GM10266 (cell line): ENCODE measurements around the gene LMX1B.
"Not testable (repeated sequence)": the region's sequence is repeated elsewhere in the genome, so short reads cannot be mapped to it uniquely, and the experiment has no call there.

Source experiments
- DNase-seq: peaks from one replicate; pipeline ENCODE4 v3.0.0; 2012; ENCODE audit errors: extremely low spot score
- CTCF ChIP-seq: IDR thresholded peaks from 2 replicates; pipeline ENCODE4 v1.5.1; 2012; ENCODE audit warnings: mild to moderate bottlenecking, low read depth; ENCODE audit not compliant: control insufficient read depth, insufficient read depth; ENCODE audit errors: missing control alignments

The LMX1B gene

GRCh38 chr9:126613651-126614050 is at the start of gene LMX1B:
LMX1B (plus strand) TSS chr9:126613928; CDS start chr9:126614450, 522 bp downstream.
- peak; percentile 40 for DNase-seq
- TF ChIP-seq CTCF, result no peak

- DNase-seq, result no peak
- no peak for TF ChIP-seq CTCF
Observed at GRCh38 chr9:126564128-126564527, 49.6 kb upstream of the LMX1B start.

GRCh38 chr9:126564716-126565115 is 49.0 kb upstream of the LMX1B start:
- TF ChIP-seq CTCF, result no peak
- DNase-seq, result no peak

- TF ChIP-seq CTCF, result no peak
- DNase-seq, result no peak
Observed at GRCh38 chr9:126565336-126566128, 48.2 kb upstream of the LMX1B start.

GRCh38 chr9:126569036-126569435 is 44.7 kb upstream of the LMX1B start:
- no peak for TF ChIP-seq CTCF
- no peak for DNase-seq

- no peak for TF ChIP-seq CTCF
- no peak for DNase-seq
Observed at GRCh38 chr9:126578029-126578428, 35.7 kb upstream of the LMX1B start.

GRCh38 chr9:126580319-126580718 is 33.4 kb upstream of the LMX1B start:
- DNase-seq, result not testable (repeated sequence)
